K562 (cell line): ENCODE results near the gene TM7SF2. TPM values are rescaled to one million over a fixed set of nuclear protein-coding genes. Genes with fewer than 3 reads are reported as not detected.

Experiments
- CBX8 ChIP-seq: fragments of 200-600 bp; sonication (generic); IDR thresholded peaks from 2 replicates; pipeline ENCODE4 v1.6.1; 2012; ENCODE audit warnings: borderline replicate concordance, mixed run types, low read depth, mild to moderate bottlenecking, moderate library complexity, mixed read lengths, low read length, control low read depth, inconsistent platforms; ENCODE audit not compliant: poor library complexity, severe bottlenecking; ENCODE audit errors: extremely low read depth
- KDM5B ChIP-seq: fragments of 200-600 bp; sonication (generic); IDR thresholded peaks from 2 replicates; pipeline ENCODE4 v1.6.1; 2012; ENCODE audit warnings: low read depth, mild to moderate bottlenecking, moderate library complexity, low read length, control low read depth, inconsistent platforms; ENCODE audit not compliant: insufficient replicate concordance
- MECOM ChIP-seq: fragments of 250-450 bp; sonication (Bioruptor Pico); IDR thresholded peaks from 2 replicates; pipeline ENCODE4 v1.8.0; 2022; ENCODE audit warnings: inconsistent platforms
- NUFIP1 ChIP-seq: fragments of 450-650 bp; IDR thresholded peaks from 2 replicates; pipeline ENCODE4 v1.6.1; 2018; ENCODE audit not compliant: partially characterized antibody
- PCBP1 ChIP-seq: fragments of 200-400 bp; formaldehyde crosslinking; IDR thresholded peaks from 2 replicates; pipeline ENCODE4 v1.6.1; 2018; ENCODE audit warnings: mild to moderate bottlenecking, low read depth, low read length; ENCODE audit not compliant: poor library complexity, severe bottlenecking
- PHF20 ChIP-seq: fragments of 450-650 bp; IDR thresholded peaks from 2 replicates; pipeline ENCODE4 v1.6.1; 2018; ENCODE audit not compliant: partially characterized antibody
- PHF8 ChIP-seq: fragments of 200-600 bp; sonication (generic); IDR thresholded peaks from 2 replicates; pipeline ENCODE4 v1.6.1; 2012; ENCODE audit warnings: mixed run types, mild to moderate bottlenecking, inconsistent platforms, low read length, moderate library complexity, borderline replicate concordance
- RB1 ChIP-seq: fragments of 450-650 bp; IDR thresholded peaks from 2 replicates; pipeline ENCODE4 v1.6.1; 2017; ENCODE audit warnings: low read depth, mild to moderate bottlenecking
- ZNF197 ChIP-seq: fragments of 200-800 bp; sonication (Bioruptor generic); IDR thresholded peaks from 2 replicates; pipeline ENCODE4 v1.6.1; 2016; ENCODE audit warnings: low read depth, missing genetic modification characterization, missing compliant biosample characterization
- ZNF263 ChIP-seq: sonication (generic); formaldehyde crosslinking; IDR thresholded peaks from 2 replicates; pipeline ENCODE4 v1.8.0; 2022; ENCODE audit warnings: mild to moderate bottlenecking, missing genetic modification reagents, borderline replicate concordance
- ZNF79 ChIP-seq: fragments of 250-450 bp; sonication (Bioruptor Pico); IDR thresholded peaks from 2 replicates; pipeline ENCODE4 v1.4.0; 2020; ENCODE audit warnings: low read depth, mild to moderate bottlenecking, moderate library complexity
- polyA plus RNA-seq, 8 experiments: library from polyadenylated mRNA; depleted of rRNA in 4 of 8; stranded (reverse) in 5 of 8; unstranded in 3 of 8; fragments of >200 nt; fragmentation: Nextera tagmentation in 2 of 8; fragmentation: Illumina TruSeq in 1 of 8; extraction: Ambion mirVana in 2 of 8; extraction: Trizol in 1 of 8; gene quantifications; 2 replicates each; pipeline versions ENCODE4 v1.2.1 to v1.2.3, GENCODE V29; 2011 to 2014; ENCODE audit warnings: inconsistent platforms in 1 of 8, missing spikeins in 1 of 8
- total RNA-seq, 7 experiments: library from RNA; depleted of rRNA in 6 of 7; stranded (reverse); fragments of >200 nt in 6 of 7; fragmentation: Illumina TruSeq in 2 of 7; extraction: Trizol in 2 of 7; gene quantifications; 2 replicates each; pipeline versions ENCODE4 v1.2.1 to v1.2.3, GENCODE V29; 2011 to 2021; ENCODE audit warnings: low replicate concordance in 1 of 7
- TF ChIP-seq, protein P1 (sequence below), 2 experiments: fragments of 450-650 bp; formaldehyde crosslinking in 1 of 2; IDR thresholded peaks; 2 replicates each; pipeline versions ENCODE4 v1.4.0 to v1.6.1; 2014 to 2020; ENCODE audit warnings: mild to moderate bottlenecking in 2 of 2, borderline replicate concordance in 1 of 2, low read depth in 1 of 2
- TF ChIP-seq, protein P2 (sequence below): sonication (generic); formaldehyde crosslinking; IDR thresholded peaks from 2 replicates; pipeline ENCODE4 v1.8.1; 2023; ENCODE audit warnings: mild to moderate bottlenecking, missing genetic modification reagents
- TF ChIP-seq, protein P3 (sequence below): fragments of 450-650 bp; formaldehyde crosslinking; IDR thresholded peaks from 2 replicates; pipeline ENCODE4 v1.4.0; 2020; ENCODE audit warnings: mild to moderate bottlenecking, moderate library complexity

Gene TM7SF2
- total and polyA plus RNA-seq, 9 of the 15 experiments (the other 6 are each of a cell fraction or from before 2014, with no cell fraction given), result 1.2 to 22.0 (median 14.3) TPM

DNA sequence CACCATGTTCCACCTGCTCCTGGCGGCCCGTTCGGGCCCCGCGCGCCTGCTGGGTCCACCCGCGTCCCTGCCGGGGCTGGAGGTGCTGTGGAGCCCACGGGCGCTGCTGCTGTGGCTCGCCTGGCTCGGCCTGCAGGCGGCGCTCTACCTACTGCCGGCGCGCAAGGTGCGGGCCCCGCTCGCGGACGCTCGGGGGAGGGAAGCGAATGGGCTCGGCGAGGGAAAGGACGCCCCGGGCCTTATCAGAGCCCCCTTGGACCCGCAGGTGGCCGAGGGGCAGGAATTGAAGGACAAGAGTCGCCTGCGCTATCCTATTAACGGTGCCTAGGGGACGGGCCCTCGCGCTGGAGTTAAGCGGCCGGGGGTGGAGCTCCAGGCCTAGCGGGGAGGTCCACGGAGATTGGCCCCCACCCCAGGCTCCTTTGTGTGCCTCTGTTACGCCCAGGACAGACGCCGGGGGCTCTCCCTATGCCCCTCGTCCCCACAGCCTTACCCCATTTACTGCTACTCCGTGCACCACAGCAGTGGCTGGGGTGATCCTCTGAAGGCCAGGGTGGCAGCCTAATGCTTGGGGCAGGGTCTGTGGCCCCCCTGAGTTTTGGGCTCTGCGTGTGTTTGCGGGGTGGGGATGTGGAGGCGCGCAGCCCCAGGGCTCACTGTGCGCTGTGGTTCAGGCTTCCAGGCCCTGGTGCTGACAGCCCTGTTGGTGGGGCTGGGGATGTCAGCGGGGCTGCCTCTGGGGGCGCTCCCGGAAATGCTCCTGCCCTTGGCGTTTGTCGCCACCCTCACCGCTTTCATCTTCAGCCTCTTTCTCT is 1.1 kb downstream of the TM7SF2 start (continued):
- TF ChIP-seq, protein P1, sequence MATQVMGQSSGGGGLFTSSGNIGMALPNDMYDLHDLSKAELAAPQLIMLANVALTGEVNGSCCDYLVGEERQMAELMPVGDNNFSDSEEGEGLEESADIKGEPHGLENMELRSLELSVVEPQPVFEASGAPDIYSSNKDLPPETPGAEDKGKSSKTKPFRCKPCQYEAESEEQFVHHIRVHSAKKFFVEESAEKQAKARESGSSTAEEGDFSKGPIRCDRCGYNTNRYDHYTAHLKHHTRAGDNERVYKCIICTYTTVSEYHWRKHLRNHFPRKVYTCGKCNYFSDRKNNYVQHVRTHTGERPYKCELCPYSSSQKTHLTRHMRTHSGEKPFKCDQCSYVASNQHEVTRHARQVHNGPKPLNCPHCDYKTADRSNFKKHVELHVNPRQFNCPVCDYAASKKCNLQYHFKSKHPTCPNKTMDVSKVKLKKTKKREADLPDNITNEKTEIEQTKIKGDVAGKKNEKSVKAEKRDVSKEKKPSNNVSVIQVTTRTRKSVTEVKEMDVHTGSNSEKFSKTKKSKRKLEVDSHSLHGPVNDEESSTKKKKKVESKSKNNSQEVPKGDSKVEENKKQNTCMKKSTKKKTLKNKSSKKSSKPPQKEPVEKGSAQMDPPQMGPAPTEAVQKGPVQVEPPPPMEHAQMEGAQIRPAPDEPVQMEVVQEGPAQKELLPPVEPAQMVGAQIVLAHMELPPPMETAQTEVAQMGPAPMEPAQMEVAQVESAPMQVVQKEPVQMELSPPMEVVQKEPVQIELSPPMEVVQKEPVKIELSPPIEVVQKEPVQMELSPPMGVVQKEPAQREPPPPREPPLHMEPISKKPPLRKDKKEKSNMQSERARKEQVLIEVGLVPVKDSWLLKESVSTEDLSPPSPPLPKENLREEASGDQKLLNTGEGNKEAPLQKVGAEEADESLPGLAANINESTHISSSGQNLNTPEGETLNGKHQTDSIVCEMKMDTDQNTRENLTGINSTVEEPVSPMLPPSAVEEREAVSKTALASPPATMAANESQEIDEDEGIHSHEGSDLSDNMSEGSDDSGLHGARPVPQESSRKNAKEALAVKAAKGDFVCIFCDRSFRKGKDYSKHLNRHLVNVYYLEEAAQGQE (IDR thresholded peaks at IDR 0.05; ENCODE audit: borderline replicate concordance), result peak; percentile 56; the same call in 1 of the 2 replicates
- TF ChIP-seq, protein P1 (CRISPR knock-in tag; IDR thresholded peaks at IDR 0.05; ENCODE audit: low read depth), result no peak
- TF ChIP-seq CBX8 (no peak), MECOM (CRISPR knock-in tag) (no peak), PCBP1 (peak; percentile 66), ZNF263 (CRISPR knock-in tag) (peak; percentile 52; the same call in 1 of the 2 replicates), RB1 (peak; percentile 94), ZNF79 (CRISPR knock-in tag) (no peak), PHF8 (peak; percentile 58; the same call in 1 of the 2 replicates), KDM5B (peak; percentile 39), ZNF197 (CRISPR knock-in tag) (no peak), PHF20 (no peak), NUFIP1 (no peak)
- TF ChIP-seq, protein P2, sequence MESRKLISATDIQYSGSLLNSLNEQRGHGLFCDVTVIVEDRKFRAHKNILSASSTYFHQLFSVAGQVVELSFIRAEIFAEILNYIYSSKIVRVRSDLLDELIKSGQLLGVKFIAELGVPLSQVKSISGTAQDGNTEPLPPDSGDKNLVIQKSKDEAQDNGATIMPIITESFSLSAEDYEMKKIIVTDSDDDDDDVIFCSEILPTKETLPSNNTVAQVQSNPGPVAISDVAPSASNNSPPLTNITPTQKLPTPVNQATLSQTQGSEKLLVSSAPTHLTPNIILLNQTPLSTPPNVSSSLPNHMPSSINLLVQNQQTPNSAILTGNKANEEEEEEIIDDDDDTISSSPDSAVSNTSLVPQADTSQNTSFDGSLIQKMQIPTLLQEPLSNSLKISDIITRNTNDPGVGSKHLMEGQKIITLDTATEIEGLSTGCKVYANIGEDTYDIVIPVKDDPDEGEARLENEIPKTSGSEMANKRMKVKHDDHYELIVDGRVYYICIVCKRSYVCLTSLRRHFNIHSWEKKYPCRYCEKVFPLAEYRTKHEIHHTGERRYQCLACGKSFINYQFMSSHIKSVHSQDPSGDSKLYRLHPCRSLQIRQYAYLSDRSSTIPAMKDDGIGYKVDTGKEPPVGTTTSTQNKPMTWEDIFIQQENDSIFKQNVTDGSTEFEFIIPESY (CRISPR knock-in tag), result peak; percentile 43; the same call in 1 of the 2 replicates
- TF ChIP-seq, protein P3, sequence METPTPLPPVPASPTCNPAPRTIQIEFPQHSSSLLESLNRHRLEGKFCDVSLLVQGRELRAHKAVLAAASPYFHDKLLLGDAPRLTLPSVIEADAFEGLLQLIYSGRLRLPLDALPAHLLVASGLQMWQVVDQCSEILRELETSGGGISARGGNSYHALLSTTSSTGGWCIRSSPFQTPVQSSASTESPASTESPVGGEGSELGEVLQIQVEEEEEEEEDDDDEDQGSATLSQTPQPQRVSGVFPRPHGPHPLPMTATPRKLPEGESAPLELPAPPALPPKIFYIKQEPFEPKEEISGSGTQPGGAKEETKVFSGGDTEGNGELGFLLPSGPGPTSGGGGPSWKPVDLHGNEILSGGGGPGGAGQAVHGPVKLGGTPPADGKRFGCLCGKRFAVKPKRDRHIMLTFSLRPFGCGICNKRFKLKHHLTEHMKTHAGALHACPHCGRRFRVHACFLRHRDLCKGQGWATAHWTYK (CRISPR knock-in tag), result 0 out of 2 replicates have a peak, but pooled peaks have one; percentile 19
